GM21528 (cell line): ENCODE measurements around the gene MYO3B.
"Not testable (repeated sequence)": the region's sequence is repeated elsewhere in the genome, so short reads cannot be mapped to it uniquely, and the experiment has no call there.

Experiments used
- ATAC-seq: cut with Tn5 transposase; IDR thresholded peaks from one replicate; pipeline ENCODE4 v1.9.1; 2021; ENCODE audit warnings: mild to moderate bottlenecking, moderate library complexity; ENCODE audit not compliant: unreplicated experiment, low FRiP score

MYO3B gene

GRCh38 chr2:170324640-170325046 is 146.7 kb downstream of the MYO3B start:
- ATAC-seq: no peak

GRCh38 chr2:170330881-170331280 is 152.9 kb downstream of the MYO3B start:
- no peak for ATAC-seq

GRCh38 chr2:170332676-170333402 is 154.9 kb downstream of the MYO3B start:
- no peak for ATAC-seq

- ATAC-seq: no peak
Observed at GRCh38 chr2:170335351-170335750, 157.4 kb downstream of the MYO3B start.

- ATAC-seq: no peak
Observed at GRCh38 chr2:170336408-170336807, 158.5 kb downstream of the MYO3B start.

- ATAC-seq: no peak
Observed at GRCh38 chr2:170336916-170337315, 159.0 kb downstream of the MYO3B start.

GRCh38 chr2:170339322-170339721 is 161.4 kb downstream of the MYO3B start:
- no peak for ATAC-seq

GRCh38 chr2:170339750-170340692 is 162.1 kb downstream of the MYO3B start:
- no peak for ATAC-seq

GRCh38 chr2:170340693-170341068 is 162.7 kb downstream of the MYO3B start:
- ATAC-seq: no peak

- ATAC-seq: no peak
Observed at GRCh38 chr2:170341684-170342623, 164.0 kb downstream of the MYO3B start.

- ATAC-seq: no peak
Observed at GRCh38 chr2:170344663-170345346, 166.9 kb downstream of the MYO3B start.

- no peak for ATAC-seq
Observed at GRCh38 chr2:170345607-170346006, 167.7 kb downstream of the MYO3B start.

- ATAC-seq: not testable (repeated sequence)
Observed at GRCh38 chr2:170349269-170349668, 171.3 kb downstream of the MYO3B start.

- ATAC-seq: no peak
Observed at GRCh38 chr2:170350929-170351826, 173.2 kb downstream of the MYO3B start.

- no peak for ATAC-seq
Observed at GRCh38 chr2:170353723-170354122, 175.8 kb downstream of the MYO3B start.

- ATAC-seq: no peak
Observed at GRCh38 chr2:170354388-170354787, 176.4 kb downstream of the MYO3B start.

GRCh38 chr2:170354855-170355780 is 177.2 kb downstream of the MYO3B start:
- no peak for ATAC-seq

GRCh38 chr2:170359466-170359865 is 181.5 kb downstream of the MYO3B start:
- no peak for ATAC-seq
